ENCODE measurements around the gene SGMS2.
"Not testable (repeated sequence)": the region's sequence is repeated elsewhere in the genome, so short reads cannot be mapped to it uniquely, and the experiment has no call there.

Gene SGMS2

DNA sequence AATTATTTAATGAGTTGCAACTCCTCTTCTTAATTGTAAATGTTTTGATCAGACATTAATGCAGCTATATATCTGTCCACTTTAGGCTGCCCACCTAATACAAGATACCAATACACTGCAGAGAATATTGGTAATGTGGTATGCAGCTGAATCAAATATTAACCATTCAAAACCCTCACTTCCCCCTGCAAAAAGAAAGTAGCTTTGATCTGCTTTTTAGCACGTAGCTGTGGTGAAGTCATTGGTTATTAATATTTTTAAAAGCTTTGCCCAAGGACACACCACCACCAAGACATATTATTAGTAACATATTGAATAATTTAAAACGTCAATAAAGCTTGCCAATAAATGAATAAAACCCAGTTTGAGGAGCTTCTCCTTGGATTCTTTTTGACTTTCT, 78.0 kb downstream of the SGMS2 start:
- no peak for DNase-seq (ENCODE audit: low read depth)
- TF ChIP-seq, protein P1, sequence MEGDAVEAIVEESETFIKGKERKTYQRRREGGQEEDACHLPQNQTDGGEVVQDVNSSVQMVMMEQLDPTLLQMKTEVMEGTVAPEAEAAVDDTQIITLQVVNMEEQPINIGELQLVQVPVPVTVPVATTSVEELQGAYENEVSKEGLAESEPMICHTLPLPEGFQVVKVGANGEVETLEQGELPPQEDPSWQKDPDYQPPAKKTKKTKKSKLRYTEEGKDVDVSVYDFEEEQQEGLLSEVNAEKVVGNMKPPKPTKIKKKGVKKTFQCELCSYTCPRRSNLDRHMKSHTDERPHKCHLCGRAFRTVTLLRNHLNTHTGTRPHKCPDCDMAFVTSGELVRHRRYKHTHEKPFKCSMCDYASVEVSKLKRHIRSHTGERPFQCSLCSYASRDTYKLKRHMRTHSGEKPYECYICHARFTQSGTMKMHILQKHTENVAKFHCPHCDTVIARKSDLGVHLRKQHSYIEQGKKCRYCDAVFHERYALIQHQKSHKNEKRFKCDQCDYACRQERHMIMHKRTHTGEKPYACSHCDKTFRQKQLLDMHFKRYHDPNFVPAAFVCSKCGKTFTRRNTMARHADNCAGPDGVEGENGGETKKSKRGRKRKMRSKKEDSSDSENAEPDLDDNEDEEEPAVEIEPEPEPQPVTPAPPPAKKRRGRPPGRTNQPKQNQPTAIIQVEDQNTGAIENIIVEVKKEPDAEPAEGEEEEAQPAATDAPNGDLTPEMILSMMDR (conservative IDR thresholded peaks at IDR 0.05; ENCODE audit: low read depth, low read length): no peak
- H3K4me3 ChIP-seq (ENCODE audit: low read length): no peak overlapping the region

DNA sequence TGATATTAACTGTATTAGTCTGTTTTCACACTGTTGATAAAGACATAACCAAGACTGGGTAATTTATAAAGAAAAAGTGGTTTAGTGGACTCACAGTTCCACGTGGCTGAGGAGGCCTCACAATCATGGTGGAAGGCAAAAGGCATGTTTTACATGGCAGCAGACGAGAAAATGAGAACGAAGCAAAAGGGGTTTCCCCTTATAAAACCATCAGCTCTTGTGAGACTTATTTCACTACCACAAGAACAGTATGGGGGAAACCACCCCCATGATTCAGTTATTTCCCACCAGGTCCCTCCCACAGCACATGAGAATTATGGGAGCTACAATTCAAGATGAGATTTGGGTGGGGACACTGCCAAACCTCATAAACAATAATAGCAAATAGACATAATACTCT, 80.3 kb downstream of the SGMS2 start:
- not testable (repeated sequence) for DNase-seq (ENCODE audit: low read depth); H3K4me3 ChIP-seq (ENCODE audit: low read length)

DNA sequence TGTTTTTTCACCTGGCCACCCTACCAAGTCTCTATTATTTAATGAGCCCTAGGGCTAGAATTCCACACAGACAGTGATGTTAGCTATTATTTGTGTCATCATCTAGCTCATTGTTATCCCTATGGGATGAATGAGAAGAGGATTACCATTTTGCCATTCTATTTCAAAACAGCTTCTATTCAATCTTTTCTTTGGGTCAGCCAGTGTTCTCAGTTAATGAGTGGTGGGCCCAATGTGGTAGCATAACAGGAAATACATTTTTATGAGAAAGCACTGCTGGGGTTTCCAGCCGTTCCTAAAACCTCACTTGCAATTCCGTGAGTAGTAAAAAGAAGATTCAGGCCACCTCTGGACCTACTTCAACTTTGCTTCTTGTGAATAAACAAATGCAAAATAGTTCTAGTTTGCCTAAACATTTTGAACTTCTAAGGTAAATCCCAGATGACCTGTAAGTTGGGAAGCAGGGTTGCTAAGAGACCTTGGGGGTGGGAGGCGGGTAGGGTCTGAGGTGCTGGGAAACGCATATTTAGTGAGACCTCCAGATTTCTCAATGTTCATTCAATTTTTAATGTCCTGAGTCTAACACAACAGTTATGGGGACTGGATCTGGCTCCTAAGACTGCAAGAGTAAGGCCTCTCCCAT, 81.8 kb downstream of the SGMS2 start:
- DNase-seq (ENCODE audit: low read depth): no peak
- H3K4me3 ChIP-seq (ENCODE audit: low read length): no peak overlapping the region
- TF ChIP-seq, protein P1 (conservative IDR thresholded peaks at IDR 0.05; ENCODE audit: low read depth, low read length): no peak

DNA sequence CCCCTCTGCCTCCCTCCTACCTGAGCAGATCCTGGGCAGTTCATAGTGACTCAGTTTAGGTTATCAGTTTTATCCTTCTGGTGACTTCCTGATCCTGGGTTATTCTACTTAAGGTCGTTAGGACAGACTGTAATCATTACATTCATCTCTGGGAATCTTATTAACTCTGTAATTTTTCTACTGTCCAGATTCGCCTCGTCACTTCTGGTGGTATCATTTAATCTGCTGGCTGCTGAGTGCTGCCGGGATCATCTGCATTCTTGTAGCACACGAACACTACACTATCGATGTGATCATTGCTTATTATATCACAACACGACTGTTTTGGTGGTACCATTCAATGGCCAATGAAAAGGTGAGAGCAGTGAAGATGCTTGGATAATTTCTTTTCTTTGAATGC, 83.6 kb downstream of the SGMS2 start:
- TF ChIP-seq, protein P1 (conservative IDR thresholded peaks at IDR 0.05; ENCODE audit: low read depth, low read length): no peak

DNA sequence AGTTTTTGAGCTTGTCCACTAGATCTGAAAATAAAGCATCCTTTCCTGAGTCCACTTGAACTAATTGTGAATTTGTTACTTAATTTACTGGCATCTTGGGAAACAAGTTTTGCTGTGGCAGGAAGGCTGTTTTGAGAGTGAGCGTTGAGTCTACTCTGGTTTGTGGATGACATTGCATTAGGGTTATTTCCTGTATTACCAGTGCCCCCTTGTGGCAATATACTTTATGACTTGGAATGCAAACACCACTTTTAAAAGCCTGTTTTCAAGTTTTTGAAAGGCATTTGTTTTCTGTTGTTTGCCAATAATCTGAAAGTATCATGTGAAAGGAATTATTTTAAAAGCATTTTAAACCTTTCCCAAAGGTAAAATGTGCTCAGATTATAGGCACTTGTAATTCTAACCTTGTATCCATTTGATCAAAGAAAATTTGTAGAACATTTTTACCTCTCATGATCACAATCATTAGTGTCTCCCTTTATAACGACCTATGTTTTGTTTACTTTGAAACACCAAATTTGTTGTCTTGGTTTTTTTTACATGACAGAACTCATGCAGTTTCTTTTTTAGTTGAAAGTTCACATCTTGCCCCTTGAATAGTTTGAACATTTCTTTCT, 88.7 kb downstream of the SGMS2 start:
- no peak overlapping the region for H3K4me3 ChIP-seq (ENCODE audit: low read length)
- TF ChIP-seq, protein P1 (conservative IDR thresholded peaks at IDR 0.05; ENCODE audit: low read depth, low read length): peak; percentile 64
- no peak for DNase-seq (ENCODE audit: low read depth)

More for the DNA sequence above, 83.6 kb downstream of the SGMS2 start:
- H3K4me3 ChIP-seq (ENCODE audit: low read length): no peak overlapping the region
- no peak for DNase-seq (ENCODE audit: low read depth)

DNA sequence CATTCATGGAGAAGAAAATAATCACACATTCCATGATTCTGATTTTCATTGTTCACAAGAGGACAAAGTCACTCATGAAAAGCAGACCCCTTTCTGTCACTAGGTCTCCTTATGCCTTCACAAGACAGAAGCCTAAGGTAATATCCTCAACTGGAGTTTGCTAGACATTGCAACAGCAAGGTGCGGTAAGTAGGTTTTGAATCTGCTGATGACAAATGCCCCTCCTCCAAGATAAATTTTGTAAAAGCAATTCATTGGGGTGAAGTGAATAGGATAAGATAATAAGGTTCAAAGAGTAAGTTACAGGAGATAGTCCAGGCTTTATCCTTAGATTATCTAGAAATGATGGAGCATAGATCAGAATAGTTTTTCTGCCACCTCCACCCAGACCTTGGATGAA, 90.5 kb downstream of the SGMS2 start:
- DNase-seq (ENCODE audit: low read depth): no peak
- no peak overlapping the region for H3K4me3 ChIP-seq (ENCODE audit: low read length)
- TF ChIP-seq, protein P1 (conservative IDR thresholded peaks at IDR 0.05; ENCODE audit: low read depth, low read length): no peak

DNA sequence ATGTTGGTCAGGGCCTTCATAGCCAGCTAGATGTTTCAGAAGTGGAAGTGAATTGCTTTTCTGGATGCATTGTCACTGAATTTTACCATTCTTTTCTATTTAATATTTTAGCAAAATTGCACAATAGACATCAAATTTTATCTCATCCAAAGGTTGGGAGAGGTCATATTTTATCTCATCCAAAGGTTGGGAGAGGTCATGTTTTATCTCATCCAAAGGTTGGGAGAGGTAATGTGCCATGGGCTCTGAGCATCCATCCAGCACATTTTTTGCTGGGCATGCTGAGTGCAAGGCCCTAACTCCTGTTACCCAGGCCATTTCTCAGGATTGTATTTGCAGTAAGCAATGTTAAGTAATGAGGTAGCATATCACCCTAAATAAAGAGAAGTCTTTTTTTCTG, 91.9 kb downstream of the SGMS2 start:
- no peak overlapping the region for H3K4me3 ChIP-seq (ENCODE audit: low read length)
- DNase-seq (ENCODE audit: low read depth): no peak
- TF ChIP-seq, protein P1 (conservative IDR thresholded peaks at IDR 0.05; ENCODE audit: low read depth, low read length): no peak

Measured in retinal pigment epithelial cell (primary cell).